Measurements from ENCODE around the gene AAK1.

The AAK1 gene

GRCh38 chr2:69565431-69565839 lies 78.1 kb downstream of the AAK1 start:
- no peak overlapping the region for H3K9ac ChIP-seq (ENCODE audit: low read depth in 1 of 2, low read length in 2 of 2)
- H3K4me3 ChIP-seq (ENCODE audit: low read length in 2 of 2) = no peak overlapping the region
- H3K4me1 ChIP-seq (ENCODE audit: control insufficient read depth in 2 of 2, insufficient read depth in 2 of 2, low read length in 2 of 2) = peaks cover 16 to 25% of the 10 kb centered on the region in 2 donors
- H3K27ac ChIP-seq (ENCODE audit: low read depth in 2 of 2, low read length in 2 of 2) = no peak overlapping the region
- no peaks in the 10 kb centered on the region for H3K36me3 ChIP-seq (ENCODE audit: control insufficient read depth in 2 of 2, insufficient read depth in 2 of 2, low read length in 2 of 2)
- no peaks in the 10 kb centered on the region for H3K27me3 ChIP-seq (ENCODE audit: control insufficient read depth in 2 of 2, insufficient read depth in 2 of 2, low read length in 2 of 2)
- H3K9me3 ChIP-seq (ENCODE audit: control insufficient read depth in 2 of 2, low read length in 2 of 2) = no peaks in the 10 kb centered on the region

GRCh38 chr2:69564604-69565003 lies 78.9 kb downstream of the AAK1 start:
- H3K4me3 ChIP-seq (ENCODE audit: low read length in 2 of 2) = no peak overlapping the region
- H3K4me1 ChIP-seq (ENCODE audit: control insufficient read depth in 2 of 2, insufficient read depth in 2 of 2, low read length in 2 of 2) = peaks cover 20 to 27% of the 10 kb centered on the region in 2 donors
- no peaks in the 10 kb centered on the region for H3K27me3 ChIP-seq (ENCODE audit: control insufficient read depth in 2 of 2, insufficient read depth in 2 of 2, low read length in 2 of 2)
- no peaks in the 10 kb centered on the region for H3K36me3 ChIP-seq (ENCODE audit: control insufficient read depth in 2 of 2, insufficient read depth in 2 of 2, low read length in 2 of 2)
- H3K9ac ChIP-seq (ENCODE audit: low read depth in 1 of 2, low read length in 2 of 2) = no peak overlapping the region
- no peak overlapping the region for H3K27ac ChIP-seq (ENCODE audit: low read depth in 2 of 2, low read length in 2 of 2)
- no peaks in the 10 kb centered on the region for H3K9me3 ChIP-seq (ENCODE audit: control insufficient read depth in 2 of 2, low read length in 2 of 2)

- H3K9ac ChIP-seq (ENCODE audit: low read depth in 1 of 2, low read length in 2 of 2) = no peak overlapping the region
- no peaks in the 10 kb centered on the region for H3K36me3 ChIP-seq (ENCODE audit: control insufficient read depth in 2 of 2, insufficient read depth in 2 of 2, low read length in 2 of 2)
- no peaks in the 10 kb centered on the region for H3K27me3 ChIP-seq (ENCODE audit: control insufficient read depth in 2 of 2, insufficient read depth in 2 of 2, low read length in 2 of 2)
- no peak overlapping the region for H3K4me3 ChIP-seq (ENCODE audit: low read length in 2 of 2)
- no peaks in the 10 kb centered on the region for H3K9me3 ChIP-seq (ENCODE audit: control insufficient read depth in 2 of 2, low read length in 2 of 2)
- no peak overlapping the region for H3K27ac ChIP-seq (ENCODE audit: low read depth in 2 of 2, low read length in 2 of 2)
- H3K4me1 ChIP-seq (ENCODE audit: control insufficient read depth in 2 of 2, insufficient read depth in 2 of 2, low read length in 2 of 2) = peaks cover 20 to 38% of the 10 kb centered on the region in 2 donors
Measured at GRCh38 chr2:69563021-69563420, 80.5 kb downstream of the AAK1 start.

GRCh38 chr2:69561101-69561500 lies 82.4 kb downstream of the AAK1 start:
- Histone ChIP-seq H3K9ac (ENCODE audit: low read depth in 1 of 2, low read length in 2 of 2) (no peak overlapping the region), H3K27ac (ENCODE audit: low read depth in 2 of 2, low read length in 2 of 2) (no peak overlapping the region), H3K36me3 (ENCODE audit: control insufficient read depth in 2 of 2, insufficient read depth in 2 of 2, low read length in 2 of 2) (no peaks in the 10 kb centered on the region), H3K27me3 (ENCODE audit: control insufficient read depth in 2 of 2, insufficient read depth in 2 of 2, low read length in 2 of 2) (no peaks in the 10 kb centered on the region), H3K4me3 (ENCODE audit: low read length in 2 of 2) (no peak overlapping the region), H3K9me3 (ENCODE audit: control insufficient read depth in 2 of 2, low read length in 2 of 2) (no peaks in the 10 kb centered on the region), H3K4me1 (ENCODE audit: control insufficient read depth in 2 of 2, insufficient read depth in 2 of 2, low read length in 2 of 2) (peaks cover 12 to 29% of the 10 kb centered on the region in 2 donors)

GRCh38 chr2:69560147-69560482 lies 83.4 kb downstream of the AAK1 start:
- Histone ChIP-seq H3K27me3 (ENCODE audit: control insufficient read depth in 2 of 2, insufficient read depth in 2 of 2, low read length in 2 of 2) (no peaks in the 10 kb centered on the region), H3K4me3 (ENCODE audit: low read length in 2 of 2) (no peak overlapping the region), H3K9me3 (ENCODE audit: control insufficient read depth in 2 of 2, low read length in 2 of 2) (no peaks in the 10 kb centered on the region), H3K9ac (ENCODE audit: low read depth in 1 of 2, low read length in 2 of 2) (no peak overlapping the region), H3K36me3 (ENCODE audit: control insufficient read depth in 2 of 2, insufficient read depth in 2 of 2, low read length in 2 of 2) (no peaks in the 10 kb centered on the region), H3K4me1 (ENCODE audit: control insufficient read depth in 2 of 2, insufficient read depth in 2 of 2, low read length in 2 of 2) (peaks cover 8 to 28% of the 10 kb centered on the region in 2 donors), H3K27ac (ENCODE audit: low read depth in 2 of 2, low read length in 2 of 2) (peak overlapping the region in 1 of 2 donors; percentile 46)

- peaks cover 8 to 23% of the 10 kb centered on the region in 2 donors for H3K4me1 ChIP-seq (ENCODE audit: control insufficient read depth in 2 of 2, insufficient read depth in 2 of 2, low read length in 2 of 2)
- no peak overlapping the region for H3K4me3 ChIP-seq (ENCODE audit: low read length in 2 of 2)
Measured at GRCh38 chr2:69559442-69560146, 83.9 kb downstream of the AAK1 start.

GRCh38 chr2:69556008-69556407 lies 87.5 kb downstream of the AAK1 start:
- H3K27ac ChIP-seq (ENCODE audit: low read depth in 2 of 2, low read length in 2 of 2) = no peak overlapping the region
- H3K36me3 ChIP-seq (ENCODE audit: control insufficient read depth in 2 of 2, insufficient read depth in 2 of 2, low read length in 2 of 2) = peaks cover 0 to 4% of the 10 kb centered on the region in 2 donors
- no peak overlapping the region for H3K9ac ChIP-seq (ENCODE audit: low read depth in 1 of 2, low read length in 2 of 2)
- no peaks in the 10 kb centered on the region for H3K27me3 ChIP-seq (ENCODE audit: control insufficient read depth in 2 of 2, insufficient read depth in 2 of 2, low read length in 2 of 2)
- H3K4me3 ChIP-seq (ENCODE audit: low read length in 2 of 2) = no peak overlapping the region
- H3K9me3 ChIP-seq (ENCODE audit: control insufficient read depth in 2 of 2, low read length in 2 of 2) = no peaks in the 10 kb centered on the region
- peaks cover 7 to 21% of the 10 kb centered on the region in 2 donors for H3K4me1 ChIP-seq (ENCODE audit: control insufficient read depth in 2 of 2, insufficient read depth in 2 of 2, low read length in 2 of 2)

More at GRCh38 chr2:69559442-69560146, 83.9 kb downstream of the AAK1 start:
- peak overlapping the region in 1 of 2 donors; percentile 46 for H3K27ac ChIP-seq (ENCODE audit: low read depth in 2 of 2, low read length in 2 of 2)
- H3K9ac ChIP-seq (ENCODE audit: low read depth in 1 of 2, low read length in 2 of 2) = no peak overlapping the region
- H3K36me3 ChIP-seq (ENCODE audit: control insufficient read depth in 2 of 2, insufficient read depth in 2 of 2, low read length in 2 of 2) = peaks cover 0 to 4% of the 10 kb centered on the region in 2 donors
- H3K9me3 ChIP-seq (ENCODE audit: control insufficient read depth in 2 of 2, low read length in 2 of 2) = no peaks in the 10 kb centered on the region
- no peaks in the 10 kb centered on the region for H3K27me3 ChIP-seq (ENCODE audit: control insufficient read depth in 2 of 2, insufficient read depth in 2 of 2, low read length in 2 of 2)

GRCh38 chr2:69554981-69555380 lies 88.6 kb downstream of the AAK1 start:
- Histone ChIP-seq H3K9ac (ENCODE audit: low read depth in 1 of 2, low read length in 2 of 2) (no peak overlapping the region), H3K4me3 (ENCODE audit: low read length in 2 of 2) (no peak overlapping the region), H3K36me3 (ENCODE audit: control insufficient read depth in 2 of 2, insufficient read depth in 2 of 2, low read length in 2 of 2) (peaks cover 0 to 4% of the 10 kb centered on the region in 2 donors), H3K9me3 (ENCODE audit: control insufficient read depth in 2 of 2, low read length in 2 of 2) (no peaks in the 10 kb centered on the region), H3K4me1 (ENCODE audit: control insufficient read depth in 2 of 2, insufficient read depth in 2 of 2, low read length in 2 of 2) (peaks cover 1 to 20% of the 10 kb centered on the region in 2 donors), H3K27me3 (ENCODE audit: control insufficient read depth in 2 of 2, insufficient read depth in 2 of 2, low read length in 2 of 2) (no peaks in the 10 kb centered on the region), H3K27ac (ENCODE audit: low read depth in 2 of 2, low read length in 2 of 2) (no peak overlapping the region)

GRCh38 chr2:69554568-69554967 lies 89.0 kb downstream of the AAK1 start:
- Histone ChIP-seq H3K36me3 (ENCODE audit: control insufficient read depth in 2 of 2, insufficient read depth in 2 of 2, low read length in 2 of 2) (peaks cover 0 to 4% of the 10 kb centered on the region in 2 donors), H3K27me3 (ENCODE audit: control insufficient read depth in 2 of 2, insufficient read depth in 2 of 2, low read length in 2 of 2) (no peaks in the 10 kb centered on the region), H3K9ac (ENCODE audit: low read depth in 1 of 2, low read length in 2 of 2) (no peak overlapping the region), H3K27ac (ENCODE audit: low read depth in 2 of 2, low read length in 2 of 2) (no peak overlapping the region), H3K4me1 (ENCODE audit: control insufficient read depth in 2 of 2, insufficient read depth in 2 of 2, low read length in 2 of 2) (peaks cover 0 to 18% of the 10 kb centered on the region in 2 donors), H3K4me3 (ENCODE audit: low read length in 2 of 2) (no peak overlapping the region), H3K9me3 (ENCODE audit: control insufficient read depth in 2 of 2, low read length in 2 of 2) (no peaks in the 10 kb centered on the region)

- Histone ChIP-seq H3K9me3 (ENCODE audit: control insufficient read depth in 2 of 2, low read length in 2 of 2) (no peaks in the 10 kb centered on the region), H3K36me3 (ENCODE audit: control insufficient read depth in 2 of 2, insufficient read depth in 2 of 2, low read length in 2 of 2) (peaks cover 0 to 4% of the 10 kb centered on the region in 2 donors), H3K9ac (ENCODE audit: low read depth in 1 of 2, low read length in 2 of 2) (no peak overlapping the region), H3K4me3 (ENCODE audit: low read length in 2 of 2) (no peak overlapping the region), H3K27me3 (ENCODE audit: control insufficient read depth in 2 of 2, insufficient read depth in 2 of 2, low read length in 2 of 2) (no peaks in the 10 kb centered on the region), H3K27ac (ENCODE audit: low read depth in 2 of 2, low read length in 2 of 2) (no peak overlapping the region), H3K4me1 (ENCODE audit: control insufficient read depth in 2 of 2, insufficient read depth in 2 of 2, low read length in 2 of 2) (peaks cover 0 to 17% of the 10 kb centered on the region in 2 donors)
Measured at GRCh38 chr2:69553991-69554390, 89.5 kb downstream of the AAK1 start.

Data from mucosa of rectum (tissue), 2 donors.